ENCODE data around the gene AP2S1.
"Not testable (repeated sequence)": the region's sequence is repeated elsewhere in the genome, so short reads cannot be mapped to it uniquely, and the experiment has no call there.

AP2S1 gene

DNA sequence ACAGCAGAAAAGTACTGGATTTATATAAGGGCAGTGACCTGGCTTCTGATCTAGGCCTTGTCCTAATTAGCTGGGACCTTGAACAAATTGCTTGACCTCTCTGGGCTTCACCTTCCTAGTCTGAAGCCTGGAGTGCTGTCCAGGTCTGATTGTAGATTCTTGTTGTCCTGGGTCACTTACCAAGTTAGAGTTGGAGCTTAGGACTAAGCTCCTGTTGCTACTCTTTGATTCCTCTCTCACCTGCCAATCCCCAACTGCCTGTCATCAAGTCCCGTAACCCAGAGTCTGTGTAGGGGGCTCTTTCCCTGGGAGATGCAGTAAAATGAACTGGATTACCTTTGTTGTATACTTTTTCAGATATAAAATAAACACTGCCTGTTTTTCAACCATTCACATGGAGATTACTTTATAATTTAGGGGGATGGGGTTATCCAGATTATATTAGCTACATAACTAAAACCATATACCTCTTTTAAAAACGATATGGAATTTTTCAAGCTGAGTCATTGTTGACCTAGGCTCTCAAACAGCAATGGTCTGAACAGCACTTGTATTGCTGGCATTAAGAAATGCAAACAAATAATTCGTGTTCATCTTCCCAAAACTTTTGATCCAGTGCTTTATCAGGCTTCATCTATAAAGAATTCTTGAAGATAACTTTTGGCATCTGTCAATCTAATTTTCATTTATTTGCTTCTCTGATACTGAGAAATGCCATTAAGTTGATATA, 15.9 kb upstream of the AP2S1 start:
- peak; percentile 24 for DNase-seq

DNA sequence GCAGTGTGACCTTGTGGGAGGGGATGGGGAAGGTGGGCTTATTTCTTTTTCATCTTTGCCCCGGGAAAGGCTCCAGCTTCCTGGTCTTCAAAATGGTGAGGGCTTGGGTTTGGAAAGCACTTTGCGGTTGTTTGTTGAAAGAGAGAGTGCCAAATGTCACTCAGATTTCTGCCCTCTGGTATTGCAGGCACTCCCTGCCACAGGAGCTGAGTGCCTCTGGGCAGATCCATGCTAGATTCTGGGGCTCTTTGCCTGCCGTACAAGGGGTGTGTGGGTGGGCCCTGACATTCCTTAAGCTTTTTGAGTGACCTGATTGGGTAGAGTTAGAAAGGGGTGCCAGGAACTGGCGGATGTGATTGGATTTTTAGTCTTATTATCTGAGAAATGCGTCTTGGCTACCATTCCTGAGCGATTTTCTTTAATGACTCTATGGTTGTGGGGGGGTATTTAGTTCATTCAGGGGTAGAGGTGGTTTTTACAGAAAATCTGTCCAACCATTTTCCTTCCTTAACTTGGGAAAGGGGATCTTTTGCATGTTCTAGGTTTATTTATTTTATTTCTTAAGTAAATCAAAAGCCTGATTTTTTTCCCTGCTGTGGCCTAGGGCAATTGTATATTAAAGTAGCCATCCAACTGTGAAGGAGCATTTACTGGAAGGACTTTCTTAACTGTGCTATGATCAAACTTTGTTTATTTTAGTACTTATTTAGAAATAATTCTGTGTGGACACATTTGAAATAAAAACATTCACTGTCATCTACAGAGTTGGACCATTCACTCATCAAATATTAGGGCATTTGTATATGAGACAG, 13.4 kb upstream of the AP2S1 start:
- DNase-seq, result no peak

DNA sequence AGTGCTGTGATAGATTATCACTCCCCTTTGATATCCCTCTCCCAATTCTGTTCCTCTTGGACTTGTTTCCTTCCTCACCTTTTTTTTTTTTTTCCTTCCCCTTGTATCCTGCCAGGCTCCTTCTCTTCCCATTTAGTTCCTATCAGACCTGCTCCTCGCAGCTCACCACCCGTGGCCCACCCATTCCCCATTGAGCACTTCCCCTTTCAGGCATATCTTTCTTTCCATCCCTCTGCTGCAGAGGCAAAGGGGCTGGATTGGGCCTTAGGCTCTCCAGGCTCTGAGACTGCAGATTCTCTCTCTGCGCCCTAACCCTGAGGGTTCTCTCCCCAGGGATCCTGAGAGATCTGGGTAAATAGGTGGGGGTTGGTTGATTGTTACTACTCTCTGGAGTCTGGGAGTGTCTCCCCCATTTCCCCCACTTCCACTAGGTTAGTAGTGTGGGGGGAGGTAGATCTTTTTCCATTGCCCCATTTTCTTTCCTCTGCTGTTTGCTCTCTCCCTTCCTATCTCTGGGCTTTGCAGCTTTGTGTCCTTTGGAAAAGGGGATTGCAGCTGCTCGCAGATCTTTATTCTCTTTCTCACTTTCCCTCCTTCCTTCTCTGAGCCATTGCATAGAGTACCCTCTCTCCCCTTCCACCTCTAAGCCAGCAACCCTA, 12.5 kb upstream of the AP2S1 start:
- DNase-seq, result peak; percentile 86

DNA sequence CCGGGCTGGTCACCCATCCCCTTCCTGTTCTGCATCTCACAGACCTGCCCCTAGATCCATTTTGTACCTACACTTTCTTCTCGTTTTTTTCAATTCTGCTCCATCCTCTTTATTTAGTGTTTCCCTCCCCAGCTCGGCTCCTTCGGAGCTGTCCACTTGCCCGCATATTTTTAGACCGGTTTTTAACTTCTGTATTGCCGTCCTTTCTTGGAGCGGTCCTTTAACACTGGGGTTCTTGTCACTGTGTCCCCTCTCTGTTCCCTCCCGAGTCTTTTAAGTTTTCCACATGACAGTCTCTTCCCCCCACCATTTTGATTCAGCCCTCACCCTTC, 11.8 kb upstream of the AP2S1 start:
- no peak for DNase-seq

DNA sequence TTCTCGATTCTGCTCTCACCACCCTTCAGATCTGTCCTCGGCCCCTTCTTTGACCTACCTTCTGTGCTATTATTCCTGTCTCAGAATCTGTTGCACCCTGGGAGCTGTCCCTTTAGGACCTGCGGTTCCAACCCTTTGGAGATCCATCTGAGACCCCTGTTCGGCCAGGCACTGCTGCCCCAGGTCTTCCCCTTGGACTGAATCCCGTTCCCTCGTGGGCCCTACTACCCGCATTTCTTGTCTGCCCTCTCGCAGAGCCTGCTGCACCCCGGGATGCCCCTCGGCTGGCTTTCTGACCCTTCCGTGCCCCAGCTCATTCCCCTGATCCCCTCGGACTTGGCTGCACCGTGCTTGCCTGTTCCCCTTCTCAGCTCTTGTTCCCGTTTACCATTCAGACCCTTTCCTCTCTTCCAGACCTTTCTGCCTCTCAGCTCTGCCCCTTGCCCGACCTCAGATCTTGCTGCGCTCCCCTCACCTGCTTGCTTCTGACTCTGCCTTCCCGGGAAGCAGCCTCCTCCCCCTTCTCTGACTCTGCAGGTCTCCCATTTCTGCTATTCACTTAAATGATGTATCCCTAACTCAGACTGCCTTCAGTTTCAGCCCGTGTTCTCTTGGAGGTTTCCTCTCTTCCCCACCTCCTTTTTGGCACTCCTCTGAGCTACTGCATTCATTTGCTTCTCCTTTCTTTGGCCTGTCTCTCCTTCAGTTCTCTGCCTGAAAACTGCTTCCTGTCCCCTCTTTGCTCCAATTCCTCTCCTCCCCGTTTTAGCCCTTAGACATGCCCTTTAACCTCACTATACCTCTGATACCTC, 11.3 kb upstream of the AP2S1 start:
- DNase-seq, result peak; percentile 64

DNA sequence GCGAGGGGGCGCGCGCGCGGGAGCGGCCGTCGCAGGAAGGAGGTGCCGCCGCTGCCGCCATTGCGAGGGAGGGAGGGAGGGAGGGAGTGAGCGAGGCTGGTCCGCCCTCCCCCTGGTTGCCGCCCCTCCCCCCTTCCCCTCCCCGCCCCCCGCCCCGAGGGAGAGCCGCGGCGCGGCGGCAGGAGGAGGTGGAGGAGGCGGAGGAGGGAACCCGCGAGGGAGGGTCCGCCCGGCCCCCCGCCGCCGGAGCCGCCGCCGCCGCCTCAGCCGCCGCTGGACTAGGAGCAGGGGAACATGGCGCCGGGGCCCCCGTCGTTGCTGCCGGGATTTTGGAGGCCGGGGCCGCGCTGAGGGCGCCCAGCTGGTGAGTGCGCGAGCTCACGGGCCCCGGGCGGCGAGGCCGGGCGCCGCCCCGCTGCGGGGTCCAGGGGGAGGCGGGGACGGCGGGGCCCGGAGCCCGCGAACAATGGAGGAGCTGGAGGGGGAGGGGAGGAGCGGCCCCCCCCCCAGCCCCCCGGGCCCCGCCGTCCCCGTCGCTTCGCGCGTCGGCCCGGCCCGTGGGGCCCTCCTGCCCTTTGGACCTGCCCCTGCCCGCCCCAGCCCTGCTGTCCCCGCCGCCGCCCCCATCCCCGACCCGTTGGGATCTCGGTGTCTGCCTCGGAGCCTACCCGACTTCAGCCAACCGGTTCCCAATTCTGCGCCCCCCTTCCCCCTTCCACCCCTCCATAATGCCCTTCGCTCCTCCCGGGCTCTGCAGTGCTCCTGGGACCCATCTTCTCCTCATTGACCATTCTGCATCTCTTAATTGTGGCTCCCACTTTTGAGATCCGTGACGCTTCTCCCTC, 10.4 kb upstream of the AP2S1 start, which contains the start of gene ARHGAP35:
Gene ARHGAP35, plus strand, starts transcription at position 152 of the 845 bp plus-strand sequence. CDS start 57,679 bp downstream, outside the sequence.
- DNase-seq, result no peak

DNA sequence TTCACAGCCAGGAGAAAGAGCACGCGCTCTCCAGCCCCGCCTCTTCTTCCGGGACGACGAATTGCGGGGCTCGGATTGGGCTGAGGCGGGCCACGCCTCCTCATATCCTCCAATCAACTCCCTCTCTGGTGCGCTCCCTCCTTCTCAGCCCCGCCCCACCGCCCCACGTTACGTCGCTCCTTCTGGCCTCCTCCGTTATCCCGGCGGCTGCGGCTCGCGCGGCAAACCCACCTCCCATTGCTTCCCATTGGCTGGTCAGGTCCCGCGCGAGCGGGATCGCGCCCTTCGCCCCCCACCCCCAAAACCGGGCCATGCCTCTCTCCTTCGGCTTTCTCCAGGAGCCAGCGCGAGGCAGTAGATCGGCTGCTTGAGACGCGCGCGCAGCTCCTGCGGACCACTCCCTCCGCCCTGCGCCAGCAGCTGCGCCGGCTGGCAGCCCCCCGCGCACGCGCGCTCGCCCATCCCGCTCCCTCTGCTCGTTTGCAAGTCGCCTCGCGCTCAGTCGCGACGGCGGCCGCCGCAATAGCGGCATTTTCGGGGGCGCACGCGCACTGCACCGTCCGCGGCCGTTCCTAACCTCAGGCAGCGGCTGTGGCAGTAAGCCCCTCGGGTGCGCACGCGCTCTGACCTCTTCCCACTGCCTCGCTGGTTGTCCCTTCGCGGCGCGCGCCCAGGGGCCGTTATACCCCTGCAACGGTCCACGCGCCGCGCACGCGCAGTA, 9.6 kb upstream of the AP2S1 start:
- peak; percentile 99 for DNase-seq

DNA sequence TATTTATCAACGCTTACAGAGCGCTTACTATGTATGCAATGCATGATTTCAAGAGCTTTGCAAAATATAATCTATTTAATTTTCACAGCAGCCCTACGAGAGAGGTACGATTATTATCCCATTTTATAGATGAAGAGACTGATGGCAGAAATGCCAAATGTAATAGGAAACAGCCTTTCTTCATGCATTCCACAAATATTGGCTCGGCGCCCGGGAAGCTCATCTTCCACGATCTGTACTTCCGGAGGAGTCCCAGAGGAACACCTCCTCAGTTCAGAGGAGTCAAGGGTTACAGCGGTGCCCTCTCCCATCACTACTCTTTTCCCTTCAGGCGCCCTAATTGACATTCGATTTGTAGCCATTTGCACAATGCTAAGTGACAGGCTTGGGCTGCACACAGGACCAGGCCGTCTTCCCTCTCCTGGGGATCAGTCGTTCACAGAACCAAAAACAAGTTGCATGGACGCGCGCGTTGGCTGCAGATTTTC, 9.0 kb upstream of the AP2S1 start:
- no peak for DNase-seq

DNA sequence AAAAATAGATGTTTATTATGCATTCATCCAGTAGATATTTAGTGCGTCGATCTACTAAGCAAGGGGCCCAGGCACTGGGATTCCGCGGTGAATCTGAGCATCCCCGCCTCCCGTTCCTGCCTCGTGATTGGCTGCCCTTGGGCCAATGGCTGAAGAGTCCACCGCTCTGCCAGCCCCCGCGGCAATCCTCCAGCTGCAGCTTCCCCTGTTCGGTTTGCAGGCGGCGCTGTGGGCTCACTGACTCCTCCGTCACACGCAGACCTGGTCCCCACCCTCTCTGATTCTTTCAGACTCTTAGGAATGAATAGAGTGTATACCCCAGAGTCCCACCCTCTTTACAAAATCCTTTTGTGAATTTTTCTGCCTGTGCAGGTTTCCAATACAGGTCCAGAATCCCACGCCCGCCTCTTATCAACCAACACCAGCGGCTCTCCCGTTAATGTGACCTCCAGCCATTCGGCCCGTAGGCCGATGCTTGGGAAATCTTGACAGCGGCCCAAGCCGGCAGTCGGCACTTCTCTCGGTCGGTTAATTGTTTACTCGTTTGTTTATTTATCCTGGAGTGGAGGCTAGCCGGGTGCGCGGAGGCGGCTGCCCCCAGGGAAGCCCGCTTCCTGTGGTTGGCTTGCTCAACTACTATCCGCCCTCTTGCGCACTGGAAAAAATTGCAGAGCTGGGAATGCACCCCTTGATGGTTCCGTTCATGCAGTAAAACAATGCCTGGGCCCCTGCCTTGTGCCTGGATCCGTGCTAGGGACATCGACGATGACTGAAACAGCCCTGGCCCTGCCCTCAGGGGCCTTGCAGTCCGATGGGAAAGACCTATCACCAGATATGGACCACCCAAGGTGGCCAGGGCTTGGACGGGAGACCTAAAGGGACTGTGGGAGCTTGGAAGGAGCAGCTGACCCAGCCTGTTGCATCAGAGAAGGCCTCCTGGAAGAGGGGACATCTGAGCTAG, 5.7 kb upstream of the AP2S1 start:
- DNase-seq, result peak; percentile 95

DNA sequence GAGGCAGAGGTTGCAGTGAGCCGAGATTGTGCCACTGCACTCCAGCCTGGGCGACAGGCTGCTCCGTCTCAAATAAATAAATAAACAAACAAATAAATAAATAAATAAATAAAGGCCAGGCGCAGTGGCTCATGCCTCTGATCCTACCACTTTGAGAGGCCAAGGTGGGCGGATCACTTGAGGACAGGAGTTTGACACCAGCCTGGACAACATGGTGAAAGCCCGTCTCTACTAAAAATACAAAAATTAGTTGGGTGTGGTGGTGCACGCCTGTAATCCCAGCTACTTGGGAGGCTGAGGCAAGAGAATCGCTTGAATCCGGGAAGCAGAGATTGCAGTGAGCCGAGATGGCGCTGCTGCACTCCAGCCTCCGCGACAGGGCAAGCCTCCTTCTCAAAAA, 4.1 kb upstream of the AP2S1 start:
- not testable (repeated sequence) for DNase-seq

DNA sequence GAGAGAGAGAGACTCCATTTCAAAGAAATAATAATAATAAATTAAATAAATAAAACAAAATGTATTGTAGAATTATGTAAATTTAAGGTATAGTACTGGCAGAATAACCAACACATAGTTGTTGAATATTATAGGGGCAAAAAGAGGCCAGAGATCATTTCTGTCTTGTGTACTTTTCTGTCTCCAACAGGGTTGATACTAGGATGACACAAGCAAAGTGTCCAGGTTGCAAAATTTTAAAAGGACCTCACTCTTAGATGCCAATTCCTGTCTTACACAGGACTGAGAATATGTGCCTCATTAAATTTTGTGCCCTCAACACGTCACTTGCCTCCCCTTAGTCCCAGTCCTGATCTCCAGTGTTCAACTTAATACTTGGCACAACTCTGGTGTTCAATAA, 2.2 kb upstream of the AP2S1 start:
- no peak for DNase-seq

DNA sequence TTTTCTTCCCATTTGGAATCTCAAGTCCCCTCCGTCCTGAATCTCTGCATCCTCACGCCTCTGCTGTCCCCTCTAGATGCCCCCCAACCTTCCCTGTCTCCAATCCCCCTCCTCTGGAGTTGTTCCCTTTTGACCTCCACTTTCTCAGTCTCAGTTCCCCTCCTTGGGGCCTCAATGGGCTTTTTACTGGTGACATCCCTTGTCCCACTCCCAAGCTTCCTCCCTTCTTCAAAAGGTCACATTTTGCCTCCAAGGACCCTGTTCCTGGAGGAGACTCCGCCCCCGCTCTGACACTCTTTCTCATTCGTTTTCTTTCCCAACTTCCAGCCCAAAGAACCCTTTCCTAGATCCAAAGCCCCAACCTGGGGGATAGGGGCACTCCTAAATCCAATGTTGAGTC, 1.0 kb downstream of the AP2S1 start:
- DNase-seq, result no peak

DNA sequence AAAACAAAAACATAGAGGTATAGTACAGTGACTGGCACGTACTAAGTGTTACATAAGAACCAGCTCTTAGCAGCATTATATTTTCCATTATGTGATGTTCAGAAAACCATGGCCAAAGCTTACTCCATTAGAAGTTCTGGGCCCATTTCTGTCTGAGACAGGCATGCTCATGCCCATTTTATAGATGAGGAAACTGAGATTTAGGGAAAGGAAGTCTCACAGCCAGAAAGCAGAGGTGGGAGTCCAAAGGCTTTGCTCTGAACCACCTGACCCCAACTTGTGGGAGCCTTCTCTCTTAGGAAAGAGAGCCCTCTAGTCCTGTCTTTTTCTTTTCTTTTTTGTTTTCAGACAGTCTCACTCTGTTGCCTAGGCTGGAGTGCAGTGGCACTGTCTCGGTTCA, 2.3 kb downstream of the AP2S1 start:
- no peak for DNase-seq

DNA sequence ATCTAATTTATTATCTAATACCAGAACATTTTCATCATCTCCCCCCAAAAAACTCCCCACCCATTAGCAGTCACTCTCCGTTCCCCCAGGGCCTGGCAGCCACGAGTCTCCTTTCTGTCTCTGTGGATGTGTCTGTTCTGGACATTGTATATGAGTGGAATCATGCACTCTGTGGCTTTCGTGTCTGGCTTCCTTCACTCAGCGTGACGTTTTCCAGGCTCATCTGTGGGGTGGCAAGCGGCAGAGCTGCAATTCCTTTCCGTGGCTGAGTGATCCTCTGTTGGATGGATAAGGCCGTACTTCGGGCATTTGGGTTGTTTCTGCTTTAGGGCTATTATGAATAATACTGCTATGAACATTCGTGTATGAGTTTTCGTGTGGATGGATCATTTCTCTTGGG, 3.1 kb downstream of the AP2S1 start:
- DNase-seq, result no peak

DNA sequence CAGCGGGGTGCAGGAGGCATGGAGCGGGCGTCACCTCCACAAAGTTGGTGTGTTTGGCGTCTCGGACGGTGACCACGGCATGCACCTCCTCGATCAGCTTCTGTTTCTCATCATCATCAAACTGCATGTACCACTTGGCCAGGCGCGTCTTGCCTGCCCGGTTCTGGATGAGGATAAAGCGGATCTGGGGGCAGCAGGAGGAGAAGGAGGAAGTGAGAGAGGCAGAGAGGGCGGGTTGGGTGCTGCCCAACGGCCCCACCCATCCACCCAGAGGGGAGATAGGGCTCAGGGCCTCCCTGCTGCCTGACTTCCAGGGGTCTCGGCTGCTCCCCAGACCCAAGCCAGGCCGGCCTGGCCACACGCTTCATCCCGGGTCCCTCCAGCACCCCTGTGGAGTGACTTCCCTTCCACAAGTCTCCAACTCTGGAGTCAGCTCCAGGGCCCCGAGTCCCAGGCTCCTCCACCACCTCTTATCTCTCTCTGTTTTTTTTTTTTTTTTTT, 4.6 kb downstream of the AP2S1 start:
- DNase-seq, result peak; percentile 87

DNA sequence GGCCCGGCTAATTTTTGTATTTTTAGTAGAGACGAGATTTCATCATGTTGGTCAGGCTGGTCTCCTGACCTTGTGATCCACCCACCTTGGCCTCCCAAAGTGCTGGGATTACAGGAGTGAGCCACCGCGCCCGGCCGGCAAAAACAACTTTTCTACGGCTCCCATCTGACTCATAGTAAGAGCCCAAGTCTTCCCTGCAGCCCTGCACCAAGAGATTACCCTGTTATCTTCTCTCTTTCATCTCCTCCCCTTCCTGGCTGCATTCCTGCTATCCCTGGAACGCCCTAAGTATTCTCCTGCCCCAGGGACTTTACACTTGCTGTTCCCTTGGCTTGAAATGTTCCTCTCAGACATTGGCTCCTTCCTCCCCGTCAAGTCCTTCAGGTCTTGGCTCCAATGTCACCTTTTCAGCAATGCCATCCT, 6.6 kb downstream of the AP2S1 start:
- no peak for DNase-seq

DNA sequence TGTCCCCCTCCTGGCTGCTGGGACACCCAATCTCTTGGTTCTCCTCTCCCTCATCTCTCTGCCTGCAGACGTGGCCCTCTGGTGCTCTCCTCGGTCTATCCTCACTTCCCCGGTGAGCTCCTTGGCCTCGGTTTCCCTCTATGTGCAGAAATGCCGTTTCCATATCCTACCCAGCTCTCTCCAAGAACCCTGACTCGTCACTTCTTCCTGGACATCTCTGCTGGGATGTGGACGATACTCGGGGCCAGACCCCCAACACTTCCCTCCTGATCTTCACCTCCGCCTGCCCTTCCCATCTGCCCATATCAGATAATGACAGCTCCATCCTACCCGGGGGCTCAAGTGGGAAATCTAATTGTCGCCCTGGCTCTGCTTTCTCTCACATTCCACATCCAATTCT, 7.9 kb downstream of the AP2S1 start:
- no peak for DNase-seq

DNA sequence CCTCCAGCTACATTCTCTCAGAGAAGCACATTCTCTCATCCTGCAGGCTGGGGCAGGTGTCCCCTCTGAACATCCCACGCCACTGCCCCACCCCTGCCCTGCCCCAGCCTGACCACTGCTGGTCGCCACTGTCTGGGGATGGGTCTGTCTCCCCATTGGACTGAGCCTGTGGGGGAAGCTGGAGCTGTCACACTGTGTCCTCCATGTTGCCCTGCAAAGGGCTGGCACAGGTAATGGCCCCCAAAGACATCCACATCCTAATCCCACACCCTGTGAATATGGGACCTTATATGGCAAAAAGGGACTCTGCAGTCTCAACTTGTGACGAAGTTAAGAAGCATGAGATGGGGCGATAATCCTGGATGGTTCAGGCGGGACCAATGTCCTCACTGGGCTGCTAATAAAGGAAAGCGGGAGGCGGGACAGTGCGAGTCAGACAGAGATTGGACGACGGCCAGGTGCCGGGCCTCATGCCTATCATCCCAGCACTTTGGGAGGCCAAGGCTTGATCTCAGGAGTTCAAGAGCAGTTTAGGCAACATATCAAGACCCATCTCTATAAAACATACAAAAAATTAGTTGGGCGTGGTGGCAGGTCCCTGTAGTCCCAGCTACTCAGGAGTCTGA, 9.1 kb downstream of the AP2S1 start:
- DNase-seq, result no peak

DNA sequence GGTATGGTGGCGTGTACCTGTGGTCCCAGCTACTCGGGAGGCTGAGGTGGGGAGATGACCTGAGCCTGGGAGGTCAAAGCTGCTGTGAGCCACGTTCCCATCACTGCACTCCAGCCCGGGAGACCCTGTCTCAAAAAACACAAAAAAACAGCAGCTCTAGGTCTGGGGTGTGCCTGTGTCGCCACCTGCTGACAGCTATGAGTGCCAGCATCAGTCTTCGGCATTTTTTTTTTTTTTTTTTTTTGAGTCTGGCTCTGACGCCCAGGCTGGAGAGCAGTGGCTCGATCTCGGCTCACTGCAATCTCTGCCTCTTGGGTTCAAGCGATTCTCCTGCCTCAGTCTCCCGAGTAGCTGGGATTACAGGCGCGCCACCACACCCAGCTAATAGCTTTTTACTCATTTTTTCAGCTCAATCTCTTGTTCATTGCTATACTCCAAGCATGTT, 10.1 kb downstream of the AP2S1 start:
- peak; percentile 85 for DNase-seq
